HL-60 (cell line): ENCODE results near the gene BCAS3.

Source experiments
- DNase-seq, 2 experiments: peaks; one replicate each; pipeline ENCODE4 v3.0.0-alpha.2; 2010 to 2020; ENCODE audit warnings: low read depth in 1 of 2, low spot score in 1 of 2
- H3K27ac ChIP-seq: fragments of 250-450 bp; sonication (Bioruptor Pico); replicated peaks from 2 replicates; pipeline ENCODE4 v1.5.1; 2020; ENCODE audit warnings: mild to moderate bottlenecking, moderate library complexity
- H3K27me3 ChIP-seq: fragments of 250-450 bp; sonication (Bioruptor Pico); 2 replicates; pipeline ENCODE4 v1.5.1; 2021; ENCODE audit warnings: mild to moderate bottlenecking, moderate library complexity; ENCODE audit not compliant: insufficient read depth, poor library complexity, severe bottlenecking
- H3K4me3 ChIP-seq: replicated peaks from 2 replicates; pipeline ENCODE4 v1.5.1; 2011; ENCODE audit warnings: mild to moderate bottlenecking, control low read depth, low read length; ENCODE audit not compliant: insufficient read depth
- CTCF ChIP-seq: IDR thresholded peaks from one replicate; pipeline ENCODE4 v1.5.1; 2011; ENCODE audit warnings: low read length, control low read depth, inconsistent platforms; ENCODE audit not compliant: insufficient read depth
- GABPA ChIP-seq: IDR thresholded peaks from 2 replicates; pipeline ENCODE4 v1.6.1; 2012; ENCODE audit warnings: low read depth
- POLR2AphosphoS5 ChIP-seq: IDR thresholded peaks from 2 replicates; pipeline ENCODE4 v1.6.1; 2012; ENCODE audit warnings: low read depth
- REST ChIP-seq: IDR thresholded peaks from 2 replicates; pipeline ENCODE4 v1.6.1; 2012; ENCODE audit warnings: low read depth; ENCODE audit not compliant: insufficient replicate concordance
- SPI1 ChIP-seq: IDR thresholded peaks from 2 replicates; pipeline ENCODE4 v1.6.1; 2012; ENCODE audit warnings: low read depth, mild to moderate bottlenecking, borderline replicate concordance

The BCAS3 gene

GRCh38 chr17:60716766-60717165, 39.1 kb downstream of the BCAS3 start:
- no peak for TF ChIP-seq REST
- TF ChIP-seq CTCF, result no peak
- TF ChIP-seq POLR2AphosphoS5, result no peak
- no peak for TF ChIP-seq GABPA
- TF ChIP-seq SPI1, result no peak
- DNase-seq, result no peak
- Histone ChIP-seq H3K27me3 (no peaks in the 10 kb centered on the region), H3K27ac (no peak overlapping the region), H3K4me3 (no peak overlapping the region)

GRCh38 chr17:60717814-60718213, 40.2 kb downstream of the BCAS3 start:
- no peak for DNase-seq

More at GRCh38 chr17:60717814-60718213, 40.2 kb downstream of the BCAS3 start:
- no peak for TF ChIP-seq CTCF
- TF ChIP-seq SPI1, result no peak
- TF ChIP-seq GABPA, result no peak
- no peak for TF ChIP-seq REST
- H3K27me3 ChIP-seq, result no peaks in the 10 kb centered on the region
- no peak overlapping the region for H3K27ac ChIP-seq
- no peak overlapping the region for H3K4me3 ChIP-seq
